Liver (tissue), 9 donors: ENCODE measurements around the gene DENR. TPM values are rescaled to one million over a fixed set of nuclear protein-coding genes. Genes with fewer than 3 reads are reported as not detected.

Experiments used
- DNase-seq: peaks from one replicate; pipeline ENCODE4 v3.0.0-alpha.2; 2017; ENCODE audit warnings: low spot score
- H3K27ac ChIP-seq, 2 donors: one replicate each; pipeline ENCODE4 v1.7.0; 2013; ENCODE audit warnings: inconsistent platforms in 2 of 2, low read length in 2 of 2, control low read depth in 1 of 2, low read depth in 1 of 2, mild to moderate bottlenecking in 1 of 2
- H3K27me3 ChIP-seq, 4 donors: one replicate each; pipeline versions ENCODE4 v1.6.1 to v1.7.0; 2013; ENCODE audit warnings: low read length in 3 of 4, inconsistent platforms in 1 of 4, mild to moderate bottlenecking in 1 of 4, moderate library complexity in 1 of 4; ENCODE audit not compliant: control insufficient read depth in 4 of 4, insufficient read depth in 4 of 4
- H3K36me3 ChIP-seq, 4 donors: one replicate each; pipeline versions ENCODE4 v1.6.1 to v1.7.0; 2013; ENCODE audit warnings: low read length in 3 of 4, mild to moderate bottlenecking in 3 of 4, low read depth in 1 of 4, moderate library complexity in 1 of 4; ENCODE audit not compliant: control insufficient read depth in 4 of 4, insufficient read depth in 3 of 4
- H3K4me1 ChIP-seq, 4 donors: one replicate each; pipeline versions ENCODE4 v1.6.1 to v1.7.0; 2013; ENCODE audit warnings: low read length in 3 of 4, mild to moderate bottlenecking in 3 of 4, moderate library complexity in 1 of 4; ENCODE audit not compliant: control insufficient read depth in 4 of 4, insufficient read depth in 4 of 4
- H3K4me3 ChIP-seq, 3 donors: one replicate each; pipeline versions ENCODE4 v1.6.1 to v1.7.0; 2013; ENCODE audit warnings: low read length in 3 of 3, control low read depth in 1 of 3, low read depth in 1 of 3, mild to moderate bottlenecking in 1 of 3
- H3K9ac ChIP-seq, 2 donors: one replicate each; pipeline ENCODE4 v1.7.0; 2013; ENCODE audit warnings: low read length in 2 of 2, mild to moderate bottlenecking in 2 of 2, moderate library complexity in 2 of 2, control low read depth in 1 of 2, low read depth in 1 of 2
- H3K9me3 ChIP-seq, 4 donors: one replicate each; pipeline versions ENCODE4 v1.6.1 to v1.7.0; 2013; ENCODE audit warnings: low read length in 3 of 4; ENCODE audit not compliant: control insufficient read depth in 4 of 4
- ATF3 ChIP-seq: IDR thresholded peaks from 2 replicates; pipeline ENCODE4 v1.6.1; 2016; ENCODE audit warnings: antibody characterized with exemption
- CTCF ChIP-seq: fragments of 150-350 bp; IDR thresholded peaks from 2 replicates; pipeline ENCODE4 v1.5.1; 2017; ENCODE audit warnings: improper control_type of control experiment, low read depth, low read length; ENCODE audit not compliant: missing input control
- EGR1 ChIP-seq, 2 donors: IDR thresholded peaks; 2 replicates each; pipeline ENCODE4 v1.6.1; 2016 to 2018; ENCODE audit warnings: antibody characterized with exemption in 2 of 2, low read depth in 2 of 2
- FOXA1 ChIP-seq: IDR thresholded peaks from 2 replicates; pipeline ENCODE4 v1.6.1; 2016; ENCODE audit warnings: antibody characterized with exemption
- FOXA2 ChIP-seq: IDR thresholded peaks from 2 replicates; pipeline ENCODE4 v1.6.1; 2016; ENCODE audit warnings: antibody characterized with exemption
- GABPA ChIP-seq, 2 donors: IDR thresholded peaks in 1 of 2; conservative IDR thresholded peaks in 1 of 2; 2 replicates each; pipeline ENCODE4 v1.6.1; 2016; ENCODE audit warnings: antibody characterized with exemption in 2 of 2, mild to moderate bottlenecking in 1 of 2, moderate library complexity in 1 of 2
- HNF4A ChIP-seq, 2 donors: conservative IDR thresholded peaks; 2 replicates each; pipeline ENCODE4 v1.6.1; 2016; ENCODE audit warnings: antibody characterized with exemption in 2 of 2, mild to moderate bottlenecking in 2 of 2
- HNF4G ChIP-seq: IDR thresholded peaks from 2 replicates; pipeline ENCODE4 v1.6.1; 2016; ENCODE audit warnings: antibody characterized with exemption
- JUND ChIP-seq, 2 donors: IDR thresholded peaks; 2 replicates each; pipeline ENCODE4 v1.6.1; 2016; ENCODE audit warnings: antibody characterized with exemption in 2 of 2
- MAX ChIP-seq: IDR thresholded peaks from 2 replicates; pipeline ENCODE4 v1.6.1; 2016; ENCODE audit warnings: antibody characterized with exemption
- NR2F2 ChIP-seq: IDR thresholded peaks from 2 replicates; pipeline ENCODE4 v1.6.1; 2016; ENCODE audit warnings: antibody characterized with exemption
- RAD21 ChIP-seq, 2 donors: IDR thresholded peaks; 2 replicates each; pipeline ENCODE4 v1.6.1; 2016; ENCODE audit warnings: antibody characterized with exemption in 2 of 2, mild to moderate bottlenecking in 2 of 2
- REST ChIP-seq: IDR thresholded peaks from 2 replicates; pipeline ENCODE4 v1.6.1; 2016; ENCODE audit warnings: antibody characterized with exemption, mild to moderate bottlenecking
- RXRA ChIP-seq, 2 donors: IDR thresholded peaks; 2 replicates each; pipeline ENCODE4 v1.6.1; 2017 to 2018; ENCODE audit warnings: antibody characterized with exemption in 2 of 2, mild to moderate bottlenecking in 1 of 2
- SP1 ChIP-seq: IDR thresholded peaks from 2 replicates; pipeline ENCODE4 v1.6.1; 2018; ENCODE audit warnings: antibody characterized with exemption, mild to moderate bottlenecking
- TAF1 ChIP-seq: conservative IDR thresholded peaks from 2 replicates; pipeline ENCODE4 v1.6.1; 2016; ENCODE audit warnings: antibody characterized with exemption, mild to moderate bottlenecking
- YY1 ChIP-seq: IDR thresholded peaks from 2 replicates; pipeline ENCODE4 v1.6.1; 2016; ENCODE audit warnings: antibody characterized with exemption, mild to moderate bottlenecking
- ZBTB33 ChIP-seq: IDR thresholded peaks from 2 replicates; pipeline ENCODE4 v1.6.1; 2016; ENCODE audit warnings: antibody characterized with exemption
- WGBS: extraction: QIAGEN DNeasy Blood & Tissue Kit; methylation state at CpG from one replicate; pipeline ENCODE4 v1.1.7; 2013; 5-methylcytosine and 5-hydroxymethylcytosine counted together
- polyA plus RNA-seq, 2 donors: library from polyadenylated mRNA; stranded (reverse) in 1 of 2; unstranded in 1 of 2; fragments of 200-250 nt in 1 of 2; fragments of >200 nt in 1 of 2; fragmentation: Nextera tagmentation in 1 of 2; extraction: Ambion mirVana in 1 of 2; gene quantifications; one replicate each; pipeline versions ENCODE4 v1.2.1 to v1.2.3, GENCODE V29; 2013 to 2015
- total RNA-seq, 2 donors: library from RNA; depleted of rRNA; stranded (reverse); fragments of >200 nt; gene quantifications; one replicate each; pipeline ENCODE4 v1.2.3, GENCODE V29; 2014
- donor health status: healthy.
- donor health status: healthy.
- donor health status: healthy.
- donor health status: healthy.
- donor health status: healthy.

The DENR gene
- total and polyA plus RNA-seq, 4 donors: 10.9 to 17.7 (median 15.8) TPM

- no peak overlapping the region for H3K27ac ChIP-seq
- 88% methylated on average over 4 of the region's 4 CpGs for WGBS
- no peak overlapping the region for H3K9ac ChIP-seq
- H3K27me3 ChIP-seq: no peaks in the 10 kb centered on the region
- H3K4me1 ChIP-seq: no peaks in the 10 kb centered on the region
- no peak for TF ChIP-seq GABPA (IDR thresholded peaks at IDR 0.05 in 1 of 2, conservative IDR thresholded peaks at IDR 0.05 in 1 of 2)
- TF ChIP-seq MAX: no peak
- TF ChIP-seq YY1: no peak
- no peak for TF ChIP-seq SP1
- no peak for TF ChIP-seq ATF3
- TF ChIP-seq RAD21 (IDR thresholded peaks at IDR 0.05): no peak
- no peak for TF ChIP-seq HNF4A (conservative IDR thresholded peaks at IDR 0.05)
- TF ChIP-seq FOXA2: no peak
- no peak for TF ChIP-seq RXRA (IDR thresholded peaks at IDR 0.05)
- no peak for TF ChIP-seq FOXA1
- TF ChIP-seq EGR1 (IDR thresholded peaks at IDR 0.05; ENCODE audit: low read depth in 2 of 2): no peak
- no peak for TF ChIP-seq HNF4G
- TF ChIP-seq JUND (IDR thresholded peaks at IDR 0.05): no peak
- no peak for TF ChIP-seq CTCF
- TF ChIP-seq TAF1: no peak
- TF ChIP-seq REST: no peak
- TF ChIP-seq NR2F2: no peak
- DNase-seq: no peak
- H3K4me3 ChIP-seq: no peak overlapping the region
- H3K9me3 ChIP-seq: no peaks in the 10 kb centered on the region
- H3K36me3 ChIP-seq: no peaks in the 10 kb centered on the region
These were observed 20.0 kb upstream of the DENR start for GRCh38 chr12:122732611-122733010.

GRCh38 chr12:122738571-122738970 lies 14.1 kb upstream of the DENR start:
- no peak for TF ChIP-seq ZBTB33
- no peak for TF ChIP-seq CTCF
- no peak for TF ChIP-seq SP1
- TF ChIP-seq TAF1: no peak
- no peak for TF ChIP-seq EGR1 (IDR thresholded peaks at IDR 0.05; ENCODE audit: low read depth in 2 of 2)
- TF ChIP-seq JUND (IDR thresholded peaks at IDR 0.05): no peak
- no peak for TF ChIP-seq GABPA (IDR thresholded peaks at IDR 0.05 in 1 of 2, conservative IDR thresholded peaks at IDR 0.05 in 1 of 2)
- TF ChIP-seq FOXA1: no peak
- TF ChIP-seq MAX: no peak
- no peak for TF ChIP-seq RXRA (IDR thresholded peaks at IDR 0.05)
- WGBS: 92% methylated on average over 7 of the region's 7 CpGs

More at GRCh38 chr12:122738571-122738970, 14.1 kb upstream of the DENR start:
- Histone ChIP-seq H3K4me1 (no peaks in the 10 kb centered on the region), H3K36me3 (no peaks in the 10 kb centered on the region), H3K9me3 (no peaks in the 10 kb centered on the region), H3K27me3 (no peaks in the 10 kb centered on the region), H3K27ac (no peak overlapping the region), H3K4me3 (no peak overlapping the region), H3K9ac (no peak overlapping the region)
- DNase-seq: no peak
